ENCODE results near the gene A2ML1. TPM values are rescaled to one million over a fixed set of nuclear protein-coding genes. Genes with fewer than 3 reads are reported as not detected.

The A2ML1 gene
- total RNA-seq, 1 donor from 2014 or later: 3.1 TPM

- no peaks in the 10 kb centered on the region for H3K36me3 ChIP-seq (ENCODE audit: control insufficient read depth, insufficient read depth, low read length)
- no peaks in the 10 kb centered on the region for H3K27me3 ChIP-seq (ENCODE audit: control insufficient read depth, insufficient read depth, low read length)
- DNase-seq (ENCODE audit: low read depth): no peak
- TF ChIP-seq, protein P1, sequence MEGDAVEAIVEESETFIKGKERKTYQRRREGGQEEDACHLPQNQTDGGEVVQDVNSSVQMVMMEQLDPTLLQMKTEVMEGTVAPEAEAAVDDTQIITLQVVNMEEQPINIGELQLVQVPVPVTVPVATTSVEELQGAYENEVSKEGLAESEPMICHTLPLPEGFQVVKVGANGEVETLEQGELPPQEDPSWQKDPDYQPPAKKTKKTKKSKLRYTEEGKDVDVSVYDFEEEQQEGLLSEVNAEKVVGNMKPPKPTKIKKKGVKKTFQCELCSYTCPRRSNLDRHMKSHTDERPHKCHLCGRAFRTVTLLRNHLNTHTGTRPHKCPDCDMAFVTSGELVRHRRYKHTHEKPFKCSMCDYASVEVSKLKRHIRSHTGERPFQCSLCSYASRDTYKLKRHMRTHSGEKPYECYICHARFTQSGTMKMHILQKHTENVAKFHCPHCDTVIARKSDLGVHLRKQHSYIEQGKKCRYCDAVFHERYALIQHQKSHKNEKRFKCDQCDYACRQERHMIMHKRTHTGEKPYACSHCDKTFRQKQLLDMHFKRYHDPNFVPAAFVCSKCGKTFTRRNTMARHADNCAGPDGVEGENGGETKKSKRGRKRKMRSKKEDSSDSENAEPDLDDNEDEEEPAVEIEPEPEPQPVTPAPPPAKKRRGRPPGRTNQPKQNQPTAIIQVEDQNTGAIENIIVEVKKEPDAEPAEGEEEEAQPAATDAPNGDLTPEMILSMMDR (IDR thresholded peaks at IDR 0.05; ENCODE audit: insufficient read depth, low read length, poor library complexity, severe bottlenecking): no peak
- no peak overlapping the region for H3K4me3 ChIP-seq (ENCODE audit: low read depth, low read length)
Observed at GRCh38 chr12:8903646-8904045, 81.2 kb downstream of the A2ML1 start.

GRCh38 chr12:8904665-8905064, 82.2 kb downstream of the A2ML1 start:
- no peaks in the 10 kb centered on the region for H3K36me3 ChIP-seq (ENCODE audit: control insufficient read depth, insufficient read depth, low read length)
- no peak overlapping the region for H3K4me3 ChIP-seq (ENCODE audit: low read depth, low read length)
- DNase-seq (ENCODE audit: low read depth): no peak
- TF ChIP-seq, protein P1 (IDR thresholded peaks at IDR 0.05; ENCODE audit: insufficient read depth, low read length, poor library complexity, severe bottlenecking): no peak
- no peaks in the 10 kb centered on the region for H3K27me3 ChIP-seq (ENCODE audit: control insufficient read depth, insufficient read depth, low read length)

- Histone ChIP-seq H3K4me3 (ENCODE audit: low read depth, low read length) (no peak overlapping the region), H3K36me3 (ENCODE audit: control insufficient read depth, insufficient read depth, low read length) (no peaks in the 10 kb centered on the region), H3K27me3 (ENCODE audit: control insufficient read depth, insufficient read depth, low read length) (no peaks in the 10 kb centered on the region)
- DNase-seq (ENCODE audit: low read depth): no peak
- TF ChIP-seq, protein P1 (IDR thresholded peaks at IDR 0.05; ENCODE audit: insufficient read depth, low read length, poor library complexity, severe bottlenecking): no peak
Observed at GRCh38 chr12:8905546-8905945, 83.1 kb downstream of the A2ML1 start.

GRCh38 chr12:8906266-8907180, 84.1 kb downstream of the A2ML1 start:
- no peaks in the 10 kb centered on the region for H3K27me3 ChIP-seq (ENCODE audit: control insufficient read depth, insufficient read depth, low read length)
- H3K4me3 ChIP-seq (ENCODE audit: low read depth, low read length): no peak overlapping the region
- no peaks in the 10 kb centered on the region for H3K36me3 ChIP-seq (ENCODE audit: control insufficient read depth, insufficient read depth, low read length)
- TF ChIP-seq, protein P1 (IDR thresholded peaks at IDR 0.05; ENCODE audit: insufficient read depth, low read length, poor library complexity, severe bottlenecking): no peak
- no peak for DNase-seq (ENCODE audit: low read depth)

GRCh38 chr12:8907513-8907912, 85.1 kb downstream of the A2ML1 start:
- Histone ChIP-seq H3K36me3 (ENCODE audit: control insufficient read depth, insufficient read depth, low read length) (no peaks in the 10 kb centered on the region), H3K27me3 (ENCODE audit: control insufficient read depth, insufficient read depth, low read length) (no peaks in the 10 kb centered on the region), H3K4me3 (ENCODE audit: low read depth, low read length) (no peak overlapping the region)
- TF ChIP-seq, protein P1 (IDR thresholded peaks at IDR 0.05; ENCODE audit: insufficient read depth, low read length, poor library complexity, severe bottlenecking): no peak
- DNase-seq (ENCODE audit: low read depth): no peak

Measured in kidney epithelial cell (primary cell).